Activated T-cell treated with anti-CD3 and anti-CD28 coated beads, Interleukin-2, amount 50 U/mL, for 48 hours (primary cell): Measurements from ENCODE around the gene PUS7.
"Not testable (repeated sequence)": the region's sequence is repeated elsewhere in the genome, so short reads cannot be mapped to it uniquely, and the experiment has no call there.

Experiments
- DNase-seq, 2 experiments: peaks; one replicate each; pipeline ENCODE4 v3.0.0-alpha.2; 2020

The PUS7 gene

GRCh38 chr7:105493923-105494315 lies 28.2 kb downstream of the PUS7 start:
- DNase-seq, result no peak

- no peak for DNase-seq
These were observed 28.7 kb downstream of the PUS7 start for GRCh38 chr7:105493196-105493922.

- no peak for DNase-seq
These were observed 32.7 kb downstream of the PUS7 start for GRCh38 chr7:105489409-105489808.

GRCh38 chr7:105487579-105488571 lies 34.2 kb downstream of the PUS7 start:
- DNase-seq, result no peak

- DNase-seq, result no peak
These were observed 41.1 kb downstream of the PUS7 start for GRCh38 chr7:105480931-105481330.

- DNase-seq, result no peak
These were observed 43.5 kb downstream of the PUS7 start for GRCh38 chr7:105478606-105479005.

GRCh38 chr7:105477908-105478307 lies 44.2 kb downstream of the PUS7 start:
- no peak for DNase-seq

GRCh38 chr7:105474045-105474444 lies 48.0 kb downstream of the PUS7 start:
- DNase-seq, result no peak

- DNase-seq, result no peak
These were observed 48.9 kb downstream of the PUS7 start for GRCh38 chr7:105473163-105473562.

GRCh38 chr7:105470846-105471245 lies 51.2 kb downstream of the PUS7 start:
- no peak for DNase-seq

GRCh38 chr7:105470090-105470489 lies 52.0 kb downstream of the PUS7 start:
- no peak for DNase-seq

GRCh38 chr7:105462765-105463420 lies 59.2 kb downstream of the PUS7 start:
- DNase-seq, result no peak

- no peak for DNase-seq
These were observed 60.6 kb downstream of the PUS7 start for GRCh38 chr7:105461518-105461917.

GRCh38 chr7:105457619-105458225 lies 64.3 kb downstream of the PUS7 start:
- DNase-seq, result no peak

- no peak for DNase-seq
These were observed 67.2 kb downstream of the PUS7 start for GRCh38 chr7:105454921-105455320.

GRCh38 chr7:105454095-105454747 lies 67.8 kb downstream of the PUS7 start:
- no peak for DNase-seq

- no peak for DNase-seq
These were observed 70.0 kb downstream of the PUS7 start for GRCh38 chr7:105452085-105452484.

- DNase-seq, result not testable (repeated sequence)
These were observed 71.2 kb downstream of the PUS7 start for GRCh38 chr7:105450870-105451269.

- no peak for DNase-seq
These were observed 71.8 kb downstream of the PUS7 start for GRCh38 chr7:105450177-105450861.

- DNase-seq, result no peak
These were observed 73.9 kb downstream of the PUS7 start for GRCh38 chr7:105448181-105448580.

- no peak for DNase-seq
These were observed 77.6 kb downstream of the PUS7 start for GRCh38 chr7:105444342-105444987.
